Endothelial cell of umbilical vein (primary cell): Measurements from ENCODE around the gene ZFP36.

ENCODE experiments used
- EZH2 ChIP-seq: IDR thresholded peaks from 2 replicates; pipeline ENCODE4 v1.6.1; 2012; ENCODE audit warnings: borderline replicate concordance, low read depth, mild to moderate bottlenecking, moderate library complexity, low read length, inconsistent platforms; ENCODE audit not compliant: severe bottlenecking
- FOS ChIP-seq: IDR thresholded peaks from 2 replicates; pipeline ENCODE4 v1.6.1; 2011; ENCODE audit warnings: mild to moderate bottlenecking, low read length, moderate library complexity, borderline replicate concordance; ENCODE audit not compliant: insufficient read depth
- GATA2 ChIP-seq: IDR thresholded peaks from 2 replicates; pipeline ENCODE4 v1.7.0; 2011; ENCODE audit warnings: low read depth, mild to moderate bottlenecking, moderate library complexity, mixed read lengths, low read length; ENCODE audit not compliant: insufficient read length, insufficient read depth
- JUN ChIP-seq: IDR thresholded peaks from 2 replicates; pipeline ENCODE4 v1.6.1; 2011; ENCODE audit warnings: borderline replicate concordance, low read depth; ENCODE audit not compliant: insufficient read length, insufficient read depth
- POLR2A ChIP-seq: IDR thresholded peaks from 2 replicates; pipeline ENCODE4 v1.6.1; 2012; ENCODE audit warnings: low read depth, mild to moderate bottlenecking, control low read depth, low read length
- POLR2AphosphoS5 ChIP-seq: IDR thresholded peaks from 2 replicates; pipeline ENCODE4 v1.6.1; 2012; ENCODE audit warnings: low read depth, mild to moderate bottlenecking, control low read depth, low read length, moderate library complexity; ENCODE audit not compliant: insufficient read depth
- TF ChIP-seq, protein P1 (sequence below), 2 donors: IDR thresholded peaks; 1 replicate in 1 of 2; 2 replicates in 1 of 2; pipeline ENCODE4 v1.5.1; 2011; ENCODE audit warnings: low read length in 2 of 2, mild to moderate bottlenecking in 2 of 2, moderate library complexity in 2 of 2, control low read depth in 1 of 2, inconsistent platforms in 1 of 2, low read depth in 1 of 2; ENCODE audit not compliant: insufficient read depth in 1 of 2; ENCODE audit errors: extremely low read depth in 1 of 2
- TF ChIP-seq, protein P2 (sequence below): IDR thresholded peaks from 2 replicates; pipeline ENCODE4 v1.6.1; 2011; ENCODE audit not compliant: insufficient read depth, insufficient read length

- TF ChIP-seq, protein P1, sequence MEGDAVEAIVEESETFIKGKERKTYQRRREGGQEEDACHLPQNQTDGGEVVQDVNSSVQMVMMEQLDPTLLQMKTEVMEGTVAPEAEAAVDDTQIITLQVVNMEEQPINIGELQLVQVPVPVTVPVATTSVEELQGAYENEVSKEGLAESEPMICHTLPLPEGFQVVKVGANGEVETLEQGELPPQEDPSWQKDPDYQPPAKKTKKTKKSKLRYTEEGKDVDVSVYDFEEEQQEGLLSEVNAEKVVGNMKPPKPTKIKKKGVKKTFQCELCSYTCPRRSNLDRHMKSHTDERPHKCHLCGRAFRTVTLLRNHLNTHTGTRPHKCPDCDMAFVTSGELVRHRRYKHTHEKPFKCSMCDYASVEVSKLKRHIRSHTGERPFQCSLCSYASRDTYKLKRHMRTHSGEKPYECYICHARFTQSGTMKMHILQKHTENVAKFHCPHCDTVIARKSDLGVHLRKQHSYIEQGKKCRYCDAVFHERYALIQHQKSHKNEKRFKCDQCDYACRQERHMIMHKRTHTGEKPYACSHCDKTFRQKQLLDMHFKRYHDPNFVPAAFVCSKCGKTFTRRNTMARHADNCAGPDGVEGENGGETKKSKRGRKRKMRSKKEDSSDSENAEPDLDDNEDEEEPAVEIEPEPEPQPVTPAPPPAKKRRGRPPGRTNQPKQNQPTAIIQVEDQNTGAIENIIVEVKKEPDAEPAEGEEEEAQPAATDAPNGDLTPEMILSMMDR (IDR thresholded peaks at IDR 0.05; ENCODE audit: extremely low read depth in 1 of 2, insufficient read depth in 1 of 2, low read depth in 1 of 2, low read length in 2 of 2), result no peak
- TF ChIP-seq POLR2A, result no peak
- TF ChIP-seq FOS, result no peak
- peak; percentile 79 for TF ChIP-seq POLR2AphosphoS5
- TF ChIP-seq EZH2, result no peak
- TF ChIP-seq, protein P2, sequence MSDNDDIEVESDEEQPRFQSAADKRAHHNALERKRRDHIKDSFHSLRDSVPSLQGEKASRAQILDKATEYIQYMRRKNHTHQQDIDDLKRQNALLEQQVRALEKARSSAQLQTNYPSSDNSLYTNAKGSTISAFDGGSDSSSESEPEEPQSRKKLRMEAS, result peak; percentile 90
- no peak for TF ChIP-seq GATA2
- TF ChIP-seq JUN, result no peak
Measured at GRCh38 chr19:39402346-39403300, 4.0 kb upstream of the ZFP36 start.
